GM12891 (cell line): ENCODE measurements around the gene TIAM1.

Experiments used
- DNase-seq: peaks from one replicate; pipeline ENCODE4 v3.0.0; 2011; ENCODE audit warnings: low spot score; ENCODE audit not compliant: insufficient read length
- FAIRE-seq: peaks from 2 replicates; lab custom pipeline; 2011; peaks lifted over from hg19 to GRCh38; lab: Jason Lieb, UNC
- PAX5 ChIP-seq: IDR thresholded peaks from 2 replicates; pipeline ENCODE4 v1.6.1; 2011; ENCODE audit warnings: low read length, moderate library complexity, mild to moderate bottlenecking; ENCODE audit not compliant: insufficient read depth, severe bottlenecking
- POLR2A ChIP-seq: IDR thresholded peaks from 2 replicates; pipeline ENCODE4 v1.6.1; 2011; ENCODE audit warnings: low read depth, low read length, control low read depth
- POLR2AphosphoS5 ChIP-seq: IDR thresholded peaks from 2 replicates; pipeline ENCODE4 v1.6.1; 2011; ENCODE audit warnings: low read depth, low read length, control low read depth
- POU2F2 ChIP-seq: IDR thresholded peaks from 2 replicates; pipeline ENCODE4 v1.6.1; 2011; ENCODE audit warnings: low read depth, mild to moderate bottlenecking, control low read depth, low read length, moderate library complexity
- SPI1 ChIP-seq: IDR thresholded peaks from 2 replicates; pipeline ENCODE4 v1.6.1; 2011; ENCODE audit warnings: low read depth, low read length, control low read depth
- TAF1 ChIP-seq: IDR thresholded peaks from 2 replicates; pipeline ENCODE4 v1.6.1; 2011; ENCODE audit warnings: low read depth, low read length, control low read depth

The TIAM1 gene

DNA sequence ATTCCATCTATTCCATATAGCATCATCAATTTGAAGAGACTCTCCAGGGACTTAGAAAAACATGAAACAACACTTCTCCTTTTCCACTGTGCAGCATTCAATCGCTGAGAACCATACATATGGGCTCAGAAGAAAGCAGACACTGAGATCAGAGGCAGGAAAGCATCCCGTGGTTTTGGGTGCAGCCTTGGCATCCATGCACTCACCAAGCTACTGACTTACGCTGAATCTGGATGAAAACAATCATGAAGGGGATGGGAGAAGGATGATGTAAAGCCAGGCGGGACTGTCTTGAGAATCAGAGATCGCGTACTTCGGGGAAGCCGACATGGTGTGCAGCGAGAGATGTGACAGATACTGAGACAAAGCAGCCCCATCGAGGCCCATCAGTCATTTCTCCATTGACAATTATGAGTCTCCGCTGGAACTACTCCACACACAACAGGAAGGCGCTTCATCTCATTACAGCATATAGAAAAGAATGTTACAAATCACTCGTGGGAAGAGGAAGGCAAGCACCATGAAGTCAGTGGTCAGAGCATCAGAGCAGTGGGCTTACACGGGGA is 2.3 kb upstream of the TIAM1 start:
- DNase-seq (no peak), FAIRE-seq (no peak)
- TF ChIP-seq POLR2AphosphoS5 (no peak), PAX5 (no peak), POU2F2 (no peak), SPI1 (no peak), POLR2A (no peak), TAF1 (no peak)

DNA sequence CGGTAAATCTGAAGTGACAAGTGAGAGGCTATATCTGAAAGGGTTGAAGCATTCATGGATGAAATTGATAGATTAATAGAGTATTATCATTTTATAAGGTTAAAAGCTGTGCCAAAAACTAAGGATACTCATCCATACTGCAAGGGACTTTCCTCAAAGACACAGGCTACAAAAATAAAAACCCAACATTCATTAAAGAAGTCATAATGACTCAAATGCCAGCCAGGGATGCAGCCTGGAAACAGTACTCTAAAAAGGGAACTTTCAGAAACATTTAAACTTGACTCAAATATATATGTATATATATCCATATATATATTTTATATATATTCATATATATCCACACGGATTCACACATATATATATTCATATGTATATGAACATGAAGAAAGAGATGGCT is 1.1 kb upstream of the TIAM1 start:
- TF ChIP-seq PAX5 (no peak), POU2F2 (no peak), POLR2A (no peak), POLR2AphosphoS5 (no peak), TAF1 (no peak), SPI1 (no peak)
- DNase-seq (no peak), FAIRE-seq (no peak)

DNA sequence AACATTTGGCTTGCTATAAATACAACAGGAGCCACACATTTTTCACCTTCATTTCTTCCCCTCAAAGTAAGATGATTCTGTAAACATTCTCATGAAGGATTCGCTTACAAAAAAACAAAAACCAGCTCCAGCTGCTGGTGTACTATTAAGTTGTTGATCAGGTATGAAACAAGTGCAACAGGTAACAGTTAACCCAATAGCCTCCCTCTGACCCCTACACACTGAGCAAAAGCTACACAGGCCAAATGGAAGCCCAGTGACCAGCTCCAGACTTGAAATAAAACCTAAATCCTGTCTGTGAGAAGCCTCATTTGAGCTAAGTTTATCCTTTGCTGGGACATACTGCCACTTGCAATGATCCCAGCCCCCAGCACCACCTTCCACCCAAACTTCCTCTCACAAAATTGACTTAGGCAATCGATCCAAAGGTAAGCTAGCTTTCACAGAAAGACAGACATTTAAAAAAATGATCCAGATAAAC is 991 bp downstream of the TIAM1 start:
- DNase-seq (no peak), FAIRE-seq (no peak)
- TF ChIP-seq POU2F2 (no peak), SPI1 (no peak), POLR2A (no peak), PAX5 (no peak), TAF1 (no peak), POLR2AphosphoS5 (no peak)

DNA sequence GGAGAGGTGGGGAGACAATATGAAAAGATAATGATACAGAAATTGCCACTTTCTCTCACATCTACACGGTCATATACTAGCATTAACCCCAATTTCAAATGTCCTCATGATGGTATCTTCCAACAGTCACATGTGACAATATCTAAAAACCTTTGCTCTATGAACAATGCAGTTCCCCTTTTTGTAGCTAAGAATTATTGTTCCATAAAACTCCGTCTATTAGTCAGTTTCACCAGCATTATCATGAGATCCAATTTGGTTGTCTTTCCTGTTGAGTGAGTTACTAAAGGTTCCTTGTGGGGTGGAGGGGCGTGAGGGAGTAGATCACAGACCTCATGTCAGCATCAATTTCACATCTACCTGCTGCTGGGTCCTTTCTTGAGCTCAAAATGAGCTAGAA is 1.7 kb downstream of the TIAM1 start:
- no peak for TF ChIP-seq POU2F2
- TF ChIP-seq POLR2A = no peak
- no peak for TF ChIP-seq SPI1
- TF ChIP-seq TAF1 = no peak
- no peak for TF ChIP-seq POLR2AphosphoS5
- TF ChIP-seq PAX5 = no peak

DNA sequence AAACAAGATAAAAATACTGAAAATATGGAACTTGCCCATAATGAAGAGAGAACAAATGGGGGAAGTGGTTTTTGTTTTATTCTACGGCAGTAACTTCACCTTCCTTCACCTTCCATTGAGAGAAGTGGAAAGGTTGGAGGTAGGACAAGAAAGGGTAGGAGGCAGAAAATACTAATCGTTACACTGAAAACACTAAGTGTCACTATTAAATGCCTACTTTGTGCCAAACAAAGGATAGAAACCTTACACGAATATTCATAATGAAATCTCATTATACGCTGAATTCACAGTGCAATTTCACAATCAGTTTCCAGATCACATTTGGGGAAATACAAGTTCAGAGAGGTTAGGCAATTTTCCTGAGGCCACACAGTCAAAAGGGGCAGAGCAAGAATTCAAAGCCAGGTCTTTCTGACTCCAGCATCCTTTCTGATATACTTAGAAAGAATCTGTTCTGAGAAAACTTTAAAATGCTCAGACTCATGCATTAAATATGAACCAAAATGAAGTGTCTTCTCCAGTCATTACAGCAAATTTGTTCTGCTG is 3.0 kb downstream of the TIAM1 start:
- TF ChIP-seq POLR2A (no peak), PAX5 (no peak), POLR2AphosphoS5 (no peak), SPI1 (no peak), POU2F2 (no peak)
- DNase-seq = no peak
- FAIRE-seq = no peak

More for the DNA sequence above, 1.7 kb downstream of the TIAM1 start:
- FAIRE-seq (no peak), DNase-seq (no peak)

DNA sequence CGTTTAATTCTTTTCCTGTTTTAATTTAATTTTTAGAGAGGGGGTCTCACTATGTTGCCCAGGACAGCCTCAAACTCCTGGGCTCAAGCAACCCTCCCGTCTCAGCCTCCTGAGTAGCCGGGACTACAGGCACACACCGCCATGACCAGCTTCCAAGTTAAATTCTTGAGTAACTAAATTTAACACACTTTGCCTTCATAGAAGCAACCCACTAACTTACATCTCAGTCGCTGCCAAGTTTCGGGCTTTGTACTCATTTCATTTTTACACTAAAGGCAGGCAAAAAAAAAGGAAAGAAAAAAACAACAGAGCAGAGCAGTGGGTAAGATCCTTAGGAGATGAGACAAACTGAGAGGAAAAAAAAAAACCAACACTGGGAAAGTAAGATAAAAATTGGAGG is 3.5 kb downstream of the TIAM1 start:
- TF ChIP-seq PAX5 = no peak
- TF ChIP-seq SPI1 = no peak
- TF ChIP-seq POU2F2 = no peak
- TF ChIP-seq TAF1 = no peak
- TF ChIP-seq POLR2AphosphoS5 = no peak
- no peak for TF ChIP-seq POLR2A

DNA sequence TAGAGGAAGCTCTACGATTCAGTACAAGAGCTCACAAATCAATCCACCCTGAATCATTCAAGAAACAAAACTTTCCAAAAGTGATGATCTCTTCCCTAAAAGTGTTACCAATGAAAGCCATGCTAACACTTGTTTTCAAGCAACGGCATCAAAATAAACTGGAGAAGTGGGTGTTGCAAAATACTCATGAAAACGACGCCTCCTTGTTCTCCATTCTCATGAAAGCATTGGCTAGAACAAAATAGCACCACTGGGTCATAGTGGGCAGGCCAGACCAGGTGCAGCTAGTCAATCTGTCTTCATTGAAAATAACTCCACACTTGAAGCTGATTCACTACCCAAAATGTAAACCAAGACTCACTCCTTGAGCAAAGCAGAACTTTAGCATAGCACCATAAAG is 4.3 kb downstream of the TIAM1 start:
- DNase-seq (no peak), FAIRE-seq (no peak)
- TF ChIP-seq TAF1 (no peak), POLR2AphosphoS5 (no peak), POLR2A (no peak), PAX5 (no peak), POU2F2 (no peak), SPI1 (no peak)

More for the DNA sequence above, 3.5 kb downstream of the TIAM1 start:
- DNase-seq = no peak
- FAIRE-seq = no peak

DNA sequence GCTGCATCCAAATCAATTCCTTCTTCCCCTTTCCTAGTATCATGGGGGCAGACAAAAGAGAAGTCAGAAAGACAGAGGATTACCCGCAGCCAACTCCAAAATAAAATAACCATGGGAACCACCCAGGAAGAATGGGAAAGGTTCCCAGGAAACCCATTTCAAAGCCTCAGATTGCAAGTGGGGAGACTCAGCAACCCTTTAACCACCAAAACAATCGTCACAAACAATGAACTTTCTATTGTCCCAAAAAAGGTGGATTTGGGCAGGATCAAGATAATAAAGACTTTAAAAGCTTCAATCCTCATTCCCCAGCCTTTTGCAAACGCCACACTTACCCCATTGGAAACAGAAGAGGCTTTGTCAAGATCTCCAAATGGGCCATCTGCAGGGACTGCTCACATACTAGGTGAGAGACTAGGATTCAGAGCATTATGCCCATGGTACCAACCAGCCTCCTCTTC is 5.1 kb downstream of the TIAM1 start:
- TF ChIP-seq TAF1 = no peak
- TF ChIP-seq PAX5 = no peak
- no peak for TF ChIP-seq POU2F2
- no peak for TF ChIP-seq SPI1
- no peak for TF ChIP-seq POLR2AphosphoS5
- TF ChIP-seq POLR2A = no peak
- FAIRE-seq (no peak), DNase-seq (no peak)

DNA sequence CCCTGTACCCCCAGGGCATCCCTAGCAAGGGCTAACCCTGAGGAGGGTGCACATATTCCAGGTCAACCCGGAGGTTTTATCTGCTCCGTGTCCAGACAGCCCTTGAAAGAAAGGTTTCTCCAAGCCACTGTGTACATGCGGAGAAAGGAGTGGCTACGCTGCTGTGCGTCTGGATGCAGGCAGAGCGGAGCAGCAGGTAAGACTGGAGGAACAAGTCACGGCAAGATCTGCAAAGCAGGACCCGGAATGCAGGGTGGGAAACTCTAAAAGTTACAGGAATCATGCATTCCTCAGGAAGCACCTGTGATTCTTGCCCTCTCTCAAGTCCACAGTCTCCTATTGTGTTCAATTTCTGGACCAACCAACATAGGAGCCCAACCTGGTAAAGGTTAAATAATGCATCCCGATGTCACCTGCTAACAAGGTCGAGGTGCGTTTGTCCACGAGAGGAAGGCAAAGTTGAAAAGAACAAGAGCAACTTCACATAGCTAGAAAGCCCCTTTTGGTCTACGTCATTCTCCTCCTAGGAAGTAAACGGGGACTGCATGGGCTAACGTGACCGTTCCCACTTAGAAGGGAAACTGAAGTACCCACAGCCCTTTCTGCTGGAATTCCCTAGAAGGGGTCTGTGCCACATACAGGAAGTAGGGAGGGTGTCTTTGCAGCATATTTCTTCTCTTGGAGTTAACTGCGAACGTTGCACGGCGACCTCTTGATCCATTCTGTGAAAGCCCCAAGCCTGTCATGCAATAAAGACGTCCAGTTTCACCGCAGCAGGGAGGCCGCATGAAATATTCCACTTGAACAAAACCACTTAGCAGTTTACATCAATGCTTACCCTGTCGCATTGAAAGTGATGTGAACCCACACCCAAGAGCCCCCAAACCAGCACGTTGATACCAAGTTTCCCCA is 5.8 kb downstream of the TIAM1 start:
- TF ChIP-seq SPI1 = no peak
- TF ChIP-seq TAF1 = no peak
- TF ChIP-seq POU2F2 = no peak
- TF ChIP-seq POLR2A = no peak
- no peak for TF ChIP-seq PAX5
- no peak for TF ChIP-seq POLR2AphosphoS5
- DNase-seq (no peak), FAIRE-seq (no peak)

DNA sequence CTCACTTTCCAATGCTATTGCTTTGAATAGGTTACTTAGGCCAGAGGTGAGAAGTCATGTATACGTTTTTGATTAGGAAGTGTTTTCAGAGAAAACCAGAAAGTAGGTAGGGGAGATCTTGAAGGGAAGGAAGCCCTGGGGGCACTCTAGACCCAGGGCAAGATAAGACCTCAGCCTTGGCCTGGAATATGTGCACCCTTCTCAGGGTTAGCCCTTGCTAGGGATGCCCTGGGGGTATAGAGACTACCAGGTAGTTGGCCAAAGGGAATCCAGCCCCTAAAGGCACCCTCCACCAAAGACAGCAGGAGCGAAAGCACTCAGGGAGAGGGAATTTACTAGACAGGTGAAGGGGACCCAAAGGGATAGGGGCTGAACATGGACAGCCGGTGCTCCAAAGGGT is 7.0 kb downstream of the TIAM1 start:
- FAIRE-seq = no peak
- no peak for TF ChIP-seq SPI1
- no peak for TF ChIP-seq TAF1
- no peak for TF ChIP-seq POLR2A
- no peak for TF ChIP-seq POLR2AphosphoS5
- TF ChIP-seq POU2F2 = no peak
- no peak for TF ChIP-seq PAX5
- DNase-seq = no peak
